ENCODE measurements around the gene FAM163B. TPM values are rescaled to one million over a fixed set of nuclear protein-coding genes. Genes with fewer than 3 reads are reported as not detected.

FAM163B gene
- total RNA-seq, 4 donors from 2014 or later, result not detected

- Histone ChIP-seq H3K9me3 (no peaks in the 10 kb centered on the region), H3K27ac (replicated peaks in 1 of 4) (no peak overlapping the region), H3K36me3 (no peaks in the 10 kb centered on the region), H3K27me3 (peaks cover 2 to 99% (median 31%) of the 10 kb centered on the region in 4 donors), H3K4me3 (no peak overlapping the region), H3K4me1 (peaks cover 0 to 12% (median 4%) of the 10 kb centered on the region in 4 donors)
- TF ChIP-seq CTCF (IDR thresholded peaks at IDR 0.05), result no peak
- TF ChIP-seq POLR2AphosphoS5 (IDR thresholded peaks at IDR 0.05), result no peak
- TF ChIP-seq EP300 (IDR thresholded peaks at IDR 0.05), result no peak
- no peak for TF ChIP-seq POLR2A (IDR thresholded peaks at IDR 0.05; ENCODE audit: low read depth)
- intact Hi-C loops (cut with DNase I), result no loop called here
- no peak for DNase-seq (ENCODE audit: extremely low spot score)
- 52% methylated on average over 5 of the region's 7 CpGs for WGBS
Observed at GRCh38 chr9:133607381-133607780, 1.8 kb downstream of the FAM163B start.

GRCh38 chr9:133606708-133607025 lies 2.5 kb downstream of the FAM163B start:
- 51% methylated on average over 8 of the region's 8 CpGs for WGBS
- TF ChIP-seq CTCF (IDR thresholded peaks at IDR 0.05), result no peak
- TF ChIP-seq POLR2AphosphoS5 (IDR thresholded peaks at IDR 0.05), result no peak
- no peak for TF ChIP-seq POLR2A (IDR thresholded peaks at IDR 0.05; ENCODE audit: low read depth)
- no peak for TF ChIP-seq EP300 (IDR thresholded peaks at IDR 0.05)
- peaks cover 0 to 12% (median 4%) of the 10 kb centered on the region in 4 donors for H3K4me1 ChIP-seq
- H3K27ac ChIP-seq (replicated peaks in 1 of 4), result no peak overlapping the region
- no peak for DNase-seq (ENCODE audit: extremely low spot score)
- intact Hi-C loops (cut with DNase I), result no loop called here
- peaks cover 2 to 99% (median 31%) of the 10 kb centered on the region in 4 donors for H3K27me3 ChIP-seq
- H3K4me3 ChIP-seq, result no peak overlapping the region
- H3K36me3 ChIP-seq, result no peaks in the 10 kb centered on the region
- no peaks in the 10 kb centered on the region for H3K9me3 ChIP-seq

- TF ChIP-seq CTCF (IDR thresholded peaks at IDR 0.05) (no peak), EP300 (IDR thresholded peaks at IDR 0.05) (no peak), POLR2A (IDR thresholded peaks at IDR 0.05; ENCODE audit: low read depth) (no peak), POLR2AphosphoS5 (IDR thresholded peaks at IDR 0.05) (no peak)
- Histone ChIP-seq H3K27ac (replicated peaks in 1 of 4) (no peak overlapping the region), H3K27me3 (peaks cover 2 to 99% (median 31%) of the 10 kb centered on the region in 4 donors), H3K4me1 (peaks cover 0 to 12% (median 4%) of the 10 kb centered on the region in 4 donors), H3K4me3 (no peak overlapping the region), H3K36me3 (no peaks in the 10 kb centered on the region), H3K9me3 (no peaks in the 10 kb centered on the region)
- no peak for DNase-seq (ENCODE audit: extremely low spot score)
- intact Hi-C loops (cut with DNase I), result no loop called here
- 54% methylated on average over 7 of the region's 16 CpGs for WGBS
Observed at GRCh38 chr9:133605856-133606707, 3.1 kb downstream of the FAM163B start.

- DNase-seq (ENCODE audit: extremely low spot score), result no peak
- intact Hi-C loops (cut with DNase I), result no loop called here
- Histone ChIP-seq H3K9me3 (no peaks in the 10 kb centered on the region), H3K4me3 (no peak overlapping the region), H3K27ac (replicated peaks in 1 of 4) (no peak overlapping the region), H3K36me3 (no peaks in the 10 kb centered on the region), H3K27me3 (peaks cover 0 to 97% (median 27%) of the 10 kb centered on the region in 4 donors), H3K4me1 (peaks cover 0 to 12% (median 4%) of the 10 kb centered on the region in 4 donors)
- TF ChIP-seq POLR2AphosphoS5 (IDR thresholded peaks at IDR 0.05), result no peak
- TF ChIP-seq CTCF (IDR thresholded peaks at IDR 0.05), result no peak
- no peak for TF ChIP-seq EP300 (IDR thresholded peaks at IDR 0.05)
- 83% methylated on average over 15 of the region's 17 CpGs for WGBS
Observed at GRCh38 chr9:133605446-133605845, 3.7 kb downstream of the FAM163B start.
